ENCODE data around the gene SLC2A3.
"Not testable (repeated sequence)": the region's sequence is repeated elsewhere in the genome, so short reads cannot be mapped to it uniquely, and the experiment has no call there.

SLC2A3 gene

DNA sequence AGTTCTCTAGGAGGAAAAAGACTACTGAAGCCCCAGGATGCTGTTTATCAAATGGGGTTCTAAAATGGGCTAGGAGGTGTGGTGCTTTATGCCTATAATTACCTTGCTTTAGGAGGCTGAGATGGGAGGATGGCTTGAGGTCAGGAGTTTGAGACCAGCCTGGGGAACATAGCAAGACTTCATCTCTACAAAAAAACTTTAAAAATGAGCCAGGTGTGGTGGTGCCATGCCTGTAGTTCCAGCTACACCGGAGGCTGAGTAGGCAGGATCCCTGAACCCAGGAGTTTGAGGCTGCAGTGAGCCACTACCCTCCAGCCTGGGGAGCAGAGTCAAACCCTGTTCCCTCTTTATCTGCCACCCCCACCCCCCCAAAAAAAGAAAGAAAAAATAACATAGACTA, 23.3 kb upstream of the SLC2A3 start:
- H2BK120ac ChIP-seq (ENCODE audit: insufficient read depth, low read length, poor library complexity): peak overlapping the region; percentile 83

DNA sequence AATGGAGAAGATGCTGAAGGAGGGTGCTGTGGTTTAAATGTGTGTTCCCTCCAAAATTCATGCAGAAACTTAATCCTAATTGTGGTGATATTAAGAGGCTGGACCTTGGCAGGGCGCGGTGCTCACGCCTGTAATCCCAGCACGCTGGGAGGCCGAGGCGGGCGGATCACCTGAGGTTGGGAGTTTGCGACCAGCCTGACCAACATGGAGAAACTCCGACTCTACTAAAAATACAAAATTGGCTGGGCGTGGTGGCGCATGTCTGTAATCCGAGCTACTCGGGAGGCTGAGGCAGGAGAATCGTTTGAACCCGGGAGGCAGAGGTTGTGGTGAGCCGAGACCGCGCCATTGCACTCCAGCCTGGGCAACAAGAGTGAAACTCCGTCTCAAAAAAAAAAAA, 18.9 kb upstream of the SLC2A3 start:
- DNase-seq; H3K9me3 ChIP-seq (ENCODE audit: insufficient read depth, low read depth, low read length); H2AK5ac ChIP-seq (ENCODE audit: low read length); H4K12ac ChIP-seq (ENCODE audit: low read depth, low read length); H3K4me3 ChIP-seq (ENCODE audit: low read depth, low read length); H2BK5ac ChIP-seq (ENCODE audit: low read depth, low read length, poor library complexity); H4K8ac ChIP-seq (ENCODE audit: low read depth, low read length); H3K27ac ChIP-seq (ENCODE audit: low read depth, low read length); H3K79me1 ChIP-seq (ENCODE audit: low read length); H3K18ac ChIP-seq (ENCODE audit: low read length); H2BK12ac ChIP-seq (ENCODE audit: low read length); H2AFZ ChIP-seq (ENCODE audit: insufficient read depth, low read length, poor library complexity); H3K9ac ChIP-seq (ENCODE audit: low read length); H3K23ac ChIP-seq (ENCODE audit: low read length); H3K14ac ChIP-seq (ENCODE audit: low read length); H3K36me3 ChIP-seq (ENCODE audit: control insufficient read depth in 1 of 2, insufficient read depth in 2 of 2, low read length in 2 of 2); H3K4ac ChIP-seq (ENCODE audit: low read depth, low read length); H3K79me2 ChIP-seq (ENCODE audit: control insufficient read depth, insufficient read depth, low read length, poor library complexity); H2BK120ac ChIP-seq (ENCODE audit: insufficient read depth, low read length, poor library complexity); H3K4me2 ChIP-seq (ENCODE audit: low read length); H3K27me3 ChIP-seq (ENCODE audit: insufficient read depth, low read length): not testable (repeated sequence)
- peak overlapping the region; percentile 37 for H4K91ac ChIP-seq (ENCODE audit: low read depth, low read length)
- peaks cover 9 to 11% of the 10 kb centered on the region in 2 experiments for H3K4me1 ChIP-seq (ENCODE audit: control insufficient read depth in 1 of 2, insufficient read depth in 2 of 2, low read length in 2 of 2)
- no CpG with 5 or more reads among the region's 19 CpGs for WGBS (ENCODE audit: extremely low coverage, insufficient coverage, insufficient read length)

More for the DNA sequence above, 23.3 kb upstream of the SLC2A3 start:
- peak overlapping the region; percentile 45 for H2AK5ac ChIP-seq (ENCODE audit: low read length)
- H4K8ac ChIP-seq (ENCODE audit: low read depth, low read length): no peak overlapping the region
- H3K27ac ChIP-seq (ENCODE audit: low read depth, low read length): peak overlapping the region; percentile 35
- no peaks in the 10 kb centered on the region for H3K27me3 ChIP-seq (ENCODE audit: insufficient read depth, low read length)
- H3K36me3 ChIP-seq (ENCODE audit: control insufficient read depth in 1 of 2, insufficient read depth in 2 of 2, low read length in 2 of 2): no peaks in the 10 kb centered on the region
- no peak overlapping the region for H4K12ac ChIP-seq (ENCODE audit: low read depth, low read length)
- H3K9ac ChIP-seq (ENCODE audit: low read length): no peak overlapping the region
- peak overlapping the region; percentile 42 for H2BK5ac ChIP-seq (ENCODE audit: low read depth, low read length, poor library complexity)
- H3K14ac ChIP-seq (ENCODE audit: low read length): peak overlapping the region; percentile 71
- peaks cover 3% of the 10 kb centered on the region for H3K9me3 ChIP-seq (ENCODE audit: insufficient read depth, low read depth, low read length)
- no CpG with 5 or more reads among the region's 1 CpG for WGBS (ENCODE audit: extremely low coverage, insufficient coverage, insufficient read length)
- peak overlapping the region; percentile 30 for H3K4ac ChIP-seq (ENCODE audit: low read depth, low read length)
- H3K4me3 ChIP-seq (ENCODE audit: low read depth, low read length): no peak overlapping the region
- H3K79me2 ChIP-seq (ENCODE audit: control insufficient read depth, insufficient read depth, low read length, poor library complexity): peaks cover 3% of the 10 kb centered on the region
- peaks cover 10% of the 10 kb centered on the region for H3K79me1 ChIP-seq (ENCODE audit: low read length)
- H3K23ac ChIP-seq (ENCODE audit: low read length): no peak overlapping the region
- no peak overlapping the region for H3K18ac ChIP-seq (ENCODE audit: low read length)
- peak overlapping the region; percentile 86 for H4K91ac ChIP-seq (ENCODE audit: low read depth, low read length)
- no peak overlapping the region for H2AFZ ChIP-seq (ENCODE audit: insufficient read depth, low read length, poor library complexity)
- peaks cover 11% of the 10 kb centered on the region in 2 experiments for H3K4me1 ChIP-seq (ENCODE audit: control insufficient read depth in 1 of 2, insufficient read depth in 2 of 2, low read length in 2 of 2)
- H3K4me2 ChIP-seq (ENCODE audit: low read length): peak overlapping the region; percentile 17
- no peak for DNase-seq
- H2BK12ac ChIP-seq (ENCODE audit: low read length): peak overlapping the region; percentile 89

DNA sequence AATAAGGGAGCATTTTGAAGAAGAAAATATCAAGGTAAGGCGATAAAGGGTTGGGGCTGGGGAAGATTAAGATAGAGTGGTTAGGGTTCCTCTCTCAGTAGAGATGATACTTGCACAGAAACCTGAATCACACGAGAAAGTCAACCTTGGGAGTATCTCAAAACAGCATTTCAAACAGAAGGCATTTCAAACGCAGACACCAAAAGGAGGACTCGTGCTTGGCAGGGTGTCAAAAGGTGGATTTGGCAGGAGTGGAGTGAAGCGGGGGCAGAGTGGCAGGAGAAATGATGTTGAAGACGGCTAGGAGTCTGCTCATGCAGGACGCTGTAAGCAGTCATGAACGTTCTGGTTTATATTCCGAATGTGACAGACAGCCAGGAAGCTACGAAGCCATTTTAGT, 18.4 kb upstream of the SLC2A3 start:
- not testable (repeated sequence) for H3K9me3 ChIP-seq (ENCODE audit: insufficient read depth, low read depth, low read length); H3K4me2 ChIP-seq (ENCODE audit: low read length); H3K14ac ChIP-seq (ENCODE audit: low read length); H2BK5ac ChIP-seq (ENCODE audit: low read depth, low read length, poor library complexity); H4K12ac ChIP-seq (ENCODE audit: low read depth, low read length); H2BK120ac ChIP-seq (ENCODE audit: insufficient read depth, low read length, poor library complexity); H2AFZ ChIP-seq (ENCODE audit: insufficient read depth, low read length, poor library complexity); H3K18ac ChIP-seq (ENCODE audit: low read length); H4K8ac ChIP-seq (ENCODE audit: low read depth, low read length); H3K79me2 ChIP-seq (ENCODE audit: control insufficient read depth, insufficient read depth, low read length, poor library complexity); H2AK5ac ChIP-seq (ENCODE audit: low read length); H3K27me3 ChIP-seq (ENCODE audit: insufficient read depth, low read length); H3K27ac ChIP-seq (ENCODE audit: low read depth, low read length); H3K23ac ChIP-seq (ENCODE audit: low read length); H4K91ac ChIP-seq (ENCODE audit: low read depth, low read length); H3K4me3 ChIP-seq (ENCODE audit: low read depth, low read length); H3K4me1 ChIP-seq (ENCODE audit: control insufficient read depth in 1 of 2, insufficient read depth in 2 of 2, low read length in 2 of 2); H3K9ac ChIP-seq (ENCODE audit: low read length); H2BK12ac ChIP-seq (ENCODE audit: low read length); H3K4ac ChIP-seq (ENCODE audit: low read depth, low read length); H3K36me3 ChIP-seq (ENCODE audit: control insufficient read depth in 1 of 2, insufficient read depth in 2 of 2, low read length in 2 of 2); DNase-seq; H3K79me1 ChIP-seq (ENCODE audit: low read length)
- WGBS (ENCODE audit: extremely low coverage, insufficient coverage, insufficient read length): no CpG with 5 or more reads among the region's 10 CpGs

DNA sequence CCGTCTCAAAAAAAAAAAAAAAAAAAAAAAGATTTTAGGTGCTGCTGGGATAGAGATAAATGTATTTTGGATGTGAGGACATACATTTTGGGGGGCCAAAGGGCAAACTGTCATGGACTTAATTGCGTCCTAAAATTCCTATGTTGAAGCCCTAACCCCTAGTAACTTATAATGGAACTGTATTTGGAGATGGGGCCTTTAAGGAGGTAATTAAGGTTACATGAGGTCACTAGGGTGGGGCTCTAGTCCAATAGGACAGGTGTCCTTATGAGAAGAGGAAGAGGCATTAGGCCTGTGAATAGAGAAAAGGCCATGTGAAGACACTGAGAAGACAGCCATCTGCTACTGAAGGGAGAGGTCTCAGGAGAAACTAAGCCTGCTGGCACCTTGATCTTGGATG, 17.9 kb upstream of the SLC2A3 start:
- H3K23ac ChIP-seq (ENCODE audit: low read length); H3K4me2 ChIP-seq (ENCODE audit: low read length); H4K12ac ChIP-seq (ENCODE audit: low read depth, low read length); H3K27ac ChIP-seq (ENCODE audit: low read depth, low read length); H2AK5ac ChIP-seq (ENCODE audit: low read length); H3K79me1 ChIP-seq (ENCODE audit: low read length); H3K14ac ChIP-seq (ENCODE audit: low read length); H2BK5ac ChIP-seq (ENCODE audit: low read depth, low read length, poor library complexity); H3K4me3 ChIP-seq (ENCODE audit: low read depth, low read length); H4K91ac ChIP-seq (ENCODE audit: low read depth, low read length); H2AFZ ChIP-seq (ENCODE audit: insufficient read depth, low read length, poor library complexity); H3K4me1 ChIP-seq (ENCODE audit: control insufficient read depth in 1 of 2, insufficient read depth in 2 of 2, low read length in 2 of 2); H2BK120ac ChIP-seq (ENCODE audit: insufficient read depth, low read length, poor library complexity); H4K8ac ChIP-seq (ENCODE audit: low read depth, low read length); H3K9ac ChIP-seq (ENCODE audit: low read length); DNase-seq; H3K4ac ChIP-seq (ENCODE audit: low read depth, low read length); H2BK12ac ChIP-seq (ENCODE audit: low read length); H3K18ac ChIP-seq (ENCODE audit: low read length); H3K36me3 ChIP-seq (ENCODE audit: control insufficient read depth in 1 of 2, insufficient read depth in 2 of 2, low read length in 2 of 2); H3K9me3 ChIP-seq (ENCODE audit: insufficient read depth, low read depth, low read length); H3K27me3 ChIP-seq (ENCODE audit: insufficient read depth, low read length); H3K79me2 ChIP-seq (ENCODE audit: control insufficient read depth, insufficient read depth, low read length, poor library complexity): not testable (repeated sequence)
- WGBS (ENCODE audit: extremely low coverage, insufficient coverage, insufficient read length): no CpG with 5 or more reads among the region's 2 CpGs
